GM12878 (cell line): ENCODE results near the gene FBN2. TPM values are rescaled to one million over a fixed set of nuclear protein-coding genes. Genes with fewer than 3 reads are reported as not detected.

Experiments used
- ATAC-seq: fragments of 200-7000 bp; cut with Tn5 transposase; 3 replicates; pipeline ENCODE4 v1.9.1; 2020; ENCODE audit warnings: mild to moderate bottlenecking, moderate library complexity
- BruUV-seq: library from RNA; stranded (reverse); fragments of 400-500 nt; replicated peaks from 2 replicates; lab custom pipeline; 2021; lab: Mats Ljungman, UMichigan
- CTCF ChIA-PET: fragments of 300-600 bp; sonication (Branson Sonifier 250); formaldehyde crosslinking; extraction: SDS; loops from one replicate; lab custom pipeline; 2021; ENCODE audit warnings: inconsistent platforms; lab: Yijun Ruan, JAX
- POLR2A ChIA-PET: fragments of 350-600 bp; formaldehyde crosslinking; extraction: SDS; loops from one replicate; lab custom pipeline; 2021; ENCODE audit warnings: inconsistent platforms; lab: Charles Lee
- RAD21 ChIA-PET: fragments of 300-600 bp; sonication (Branson Sonifier 250); formaldehyde crosslinking; loops from one replicate; lab custom pipeline; 2023; ENCODE audit warnings: antibody characterized with exemption; ENCODE audit not compliant: unreplicated experiment; lab: Charles Lee
- SMC1A ChIA-PET: fragments of 300-600 bp; sonication (Branson Sonifier 250); formaldehyde crosslinking; loops from one replicate; lab custom pipeline; 2023; ENCODE audit not compliant: unreplicated experiment, uncharacterized antibody; lab: Charles Lee
- DNase-seq: peaks from one replicate; pipeline ENCODE4 v3.0.0-alpha.2; 2011; ENCODE audit warnings: low read depth, low spot score
- FAIRE-seq: peaks from 3 replicates; lab custom pipeline; 2011; peaks lifted over from hg19 to GRCh38; lab: Jason Lieb, UNC
- H2AFZ ChIP-seq: 2 replicates; pipeline ENCODE4 v1.6.0; 2011; ENCODE audit warnings: low read depth, low read length, control low read depth; ENCODE audit not compliant: control insufficient read depth
- H3K27ac ChIP-seq: 2 replicates; pipeline ENCODE4 v1.5.1; 2011; ENCODE audit warnings: control low read depth; ENCODE audit not compliant: control insufficient read depth, insufficient read depth
- H3K27me3 ChIP-seq, 2 experiments: replicated peaks in 1 of 2; 2 replicates each; pipeline versions ENCODE4 v1.6.0 to v1.6.1; 2011; ENCODE audit warnings: low read length in 1 of 2; ENCODE audit not compliant: control insufficient read depth in 2 of 2, insufficient read depth in 2 of 2
- H3K36me3 ChIP-seq, 2 experiments: 2 replicates each; pipeline ENCODE4 v1.5.1; 2011; ENCODE audit warnings: low read length in 1 of 2; ENCODE audit not compliant: control insufficient read depth in 2 of 2, insufficient read depth in 2 of 2
- H3K4me1 ChIP-seq: 2 replicates; pipeline ENCODE4 v1.6.1; 2011; ENCODE audit warnings: mild to moderate bottlenecking, low read length, moderate library complexity, mixed read lengths; ENCODE audit not compliant: control insufficient read depth, insufficient read depth
- H3K4me2 ChIP-seq: 2 replicates; pipeline ENCODE4 v1.6.0; 2011; ENCODE audit warnings: control low read depth; ENCODE audit not compliant: control insufficient read depth, insufficient read depth
- H3K4me3 ChIP-seq: fragments of 200-600 bp; sonication (generic); 2 replicates; pipeline ENCODE4 v1.5.1; 2016
- H3K79me2 ChIP-seq: 2 replicates; pipeline ENCODE4 v1.6.0; 2011; ENCODE audit warnings: low read length; ENCODE audit not compliant: control insufficient read depth, insufficient read depth
- H3K9ac ChIP-seq: 2 replicates; pipeline ENCODE4 v1.8.0; 2011; ENCODE audit warnings: low read length, control low read depth, mixed read lengths; ENCODE audit not compliant: control insufficient read depth, insufficient read depth
- H3K9me3 ChIP-seq: replicated peaks from 3 replicates; pipeline ENCODE4 v1.5.1; 2011; ENCODE audit warnings: mild to moderate bottlenecking, low read length; ENCODE audit not compliant: control insufficient read depth, insufficient read depth
- H4K20me1 ChIP-seq: 2 replicates; pipeline ENCODE4 v1.6.0; 2011; ENCODE audit not compliant: control insufficient read depth, insufficient read depth
- ATF3 ChIP-seq: IDR thresholded peaks from 2 replicates; pipeline ENCODE4 v1.6.1; 2011; ENCODE audit warnings: low read depth, mild to moderate bottlenecking, low read length, moderate library complexity, borderline replicate concordance; ENCODE audit errors: extremely low read depth
- BCL3 ChIP-seq: IDR thresholded peaks from 2 replicates; pipeline ENCODE4 v1.6.1; 2011; ENCODE audit warnings: borderline replicate concordance, low read depth, mild to moderate bottlenecking, moderate library complexity, low read length; ENCODE audit not compliant: insufficient read depth, poor library complexity, severe bottlenecking
- CREM ChIP-seq: IDR thresholded peaks from 2 replicates; pipeline ENCODE4 v1.6.1; 2014; ENCODE audit warnings: antibody characterized with exemption, low read depth
- EGR1 ChIP-seq, 2 experiments: IDR thresholded peaks; 1 replicate in 1 of 2; 2 replicates in 1 of 2; pipeline ENCODE4 v1.6.1; 2011 to 2012; ENCODE audit warnings: low read depth in 2 of 2, low read length in 2 of 2, borderline replicate concordance in 1 of 2, mild to moderate bottlenecking in 1 of 2, moderate library complexity in 1 of 2
- MEF2A ChIP-seq: IDR thresholded peaks from 2 replicates; pipeline ENCODE4 v1.6.1; 2011; ENCODE audit warnings: low read depth, mild to moderate bottlenecking, low read length, moderate library complexity; ENCODE audit not compliant: insufficient read depth
- MXI1 ChIP-seq: fragments of 150-350 bp; IDR thresholded peaks from 2 replicates; pipeline ENCODE4 v1.6.1; 2011; ENCODE audit warnings: low read depth, mild to moderate bottlenecking, inconsistent platforms, low read length, improper control_type of control experiment
- PKNOX1 ChIP-seq: fragments of 450-650 bp; IDR thresholded peaks from 2 replicates; pipeline ENCODE4 v1.6.1; 2016; ENCODE audit warnings: mild to moderate bottlenecking
- RAD21 ChIP-seq: IDR thresholded peaks from 2 replicates; pipeline ENCODE4 v1.6.1; 2011; ENCODE audit warnings: mild to moderate bottlenecking, low read depth, low read length, moderate library complexity; ENCODE audit not compliant: insufficient read depth
- ZNF217 ChIP-seq: fragments of 450-650 bp; IDR thresholded peaks from 2 replicates; pipeline ENCODE4 v1.6.1; 2017; ENCODE audit warnings: antibody characterized with exemption, mild to moderate bottlenecking
- WGBS: methylation state at CpG from one replicate; pipeline ENCODE4 v1.1.6; 2016; ENCODE audit warnings: low lambda C conversion rate; ENCODE audit not compliant: insufficient replicate concordance, insufficient coverage; ENCODE audit errors: missing lambda C conversion rate; 5-methylcytosine and 5-hydroxymethylcytosine counted together
- in situ Hi-C: fragments of 300-500 bp; cut with MboI; formaldehyde crosslinking; loops from 9 replicates; pipeline ENCODE4 v1.14.3; 2018; ENCODE audit warnings: mixed read lengths
- intact Hi-C: fragments of 100-400 bp; cut with micrococcal nuclease; formaldehyde crosslinking; loops from one replicate; pipeline ENCODE4 v1.14.2; 2022; ENCODE audit not compliant: unreplicated experiment
- polyA plus RNA-seq, 11 experiments: library from polyadenylated mRNA; depleted of rRNA in 4 of 11; unstranded in 6 of 11; stranded (reverse) in 5 of 11; fragments of >200 nt; fragmentation: Nextera tagmentation in 4 of 11; fragmentation: Illumina TruSeq in 1 of 11; extraction: Ambion mirVana in 4 of 11; extraction: Trizol in 1 of 11; gene quantifications; 1 replicate in 1 of 11; 2 replicates in 10 of 11; pipeline versions ENCODE4 v1.2.1 to v1.2.3, GENCODE V29; 2011 to 2016; ENCODE audit warnings: inconsistent platforms in 2 of 11, missing spikeins in 2 of 11, low read depth in 1 of 11
- total RNA-seq, 4 experiments: library from RNA; depleted of rRNA in 3 of 4; stranded (reverse); fragments of >200 nt in 3 of 4; fragmentation: Illumina TruSeq in 1 of 4; extraction: Trizol in 1 of 4; gene quantifications; 2 replicates each; pipeline versions ENCODE4 v1.2.1 to v1.2.3, GENCODE V29; 2013 to 2021
- TF ChIP-seq, protein P1 (sequence below): IDR thresholded peaks from 2 replicates; pipeline ENCODE4 v1.6.1; 2011; ENCODE audit warnings: borderline replicate concordance, low read depth, mild to moderate bottlenecking, moderate library complexity, mixed read lengths, low read length; ENCODE audit not compliant: insufficient read depth; ENCODE audit errors: extremely low read length

FBN2 gene
- total and polyA plus RNA-seq, 10 of the 15 experiments (the other 5 are each of a cell fraction or from before 2014, with no cell fraction given), result 0.01 to 0.98 (median 0.10) TPM; not detected in 3

- ChIA-PET SMC1A (interaction anchor here (7.8 kb wide), 1 partner anchor 10 kb away, joined by 92 read pairs; no protein-coding TSS in a partner anchor), POLR2A (no interaction called here), CTCF (interaction anchor here (0.6 kb wide), 1 partner anchor 18 kb away, joined by 3 read pairs; no protein-coding TSS in a partner anchor), RAD21 (no interaction called here)
- H2AFZ ChIP-seq, result no peak overlapping the region
- H3K9me3 ChIP-seq, result no peaks in the 10 kb centered on the region
- H3K4me1 ChIP-seq, result no peaks in the 10 kb centered on the region
- H3K4me2 ChIP-seq, result no peak overlapping the region
- BruUV-seq, result no TSS peak
- ATAC-seq (no peak), FAIRE-seq (no peak), DNase-seq (no peak)
- H3K36me3 ChIP-seq, result no peaks in the 10 kb centered on the region
- H3K27me3 ChIP-seq, result no peaks in the 10 kb centered on the region
- no peak overlapping the region for H3K9ac ChIP-seq
- in situ Hi-C loops, result no loop called here
- H4K20me1 ChIP-seq, result no peaks in the 10 kb centered on the region
- H3K4me3 ChIP-seq, result no peak overlapping the region
- intact Hi-C loops, result no loop called here
- H3K27ac ChIP-seq, result no peak overlapping the region
- no peak for TF ChIP-seq CREM
- no peak for TF ChIP-seq EGR1 (IDR thresholded peaks at IDR 0.05; ENCODE audit: borderline replicate concordance in 1 of 2, low read depth in 2 of 2, low read length in 2 of 2)
- TF ChIP-seq RAD21, result no peak
- no peak for TF ChIP-seq PKNOX1
- H3K79me2 ChIP-seq, result no peaks in the 10 kb centered on the region
Observed at GRCh38 chr5:128414469-128414868, 123.6 kb downstream of the FBN2 start.

GRCh38 chr5:128413356-128413755, 124.7 kb downstream of the FBN2 start:
- in situ Hi-C loops, result no loop called here
- H3K4me1 ChIP-seq, result no peaks in the 10 kb centered on the region
- DNase-seq (no peak), FAIRE-seq (no peak), ATAC-seq (no peak)
- SMC1A ChIA-PET, result interaction anchor here (1.4 to 7.8 kb wide), 2 partner anchors 11 to 29 kb away, joined by 3 to 92 read pairs; no protein-coding TSS in a partner anchor
- H2AFZ ChIP-seq, result no peak overlapping the region
- RAD21 ChIA-PET, result no interaction called here
- no peak overlapping the region for H3K4me3 ChIP-seq
- no TSS peak for BruUV-seq
- no peaks in the 10 kb centered on the region for H3K9me3 ChIP-seq
- no peaks in the 10 kb centered on the region for H3K36me3 ChIP-seq
- H3K27me3 ChIP-seq, result no peaks in the 10 kb centered on the region
- TF ChIP-seq BCL3 (no peak), ZNF217 (no peak), ATF3 (no peak), MXI1 (no peak), MEF2A (no peak)
- TF ChIP-seq, protein P1, sequence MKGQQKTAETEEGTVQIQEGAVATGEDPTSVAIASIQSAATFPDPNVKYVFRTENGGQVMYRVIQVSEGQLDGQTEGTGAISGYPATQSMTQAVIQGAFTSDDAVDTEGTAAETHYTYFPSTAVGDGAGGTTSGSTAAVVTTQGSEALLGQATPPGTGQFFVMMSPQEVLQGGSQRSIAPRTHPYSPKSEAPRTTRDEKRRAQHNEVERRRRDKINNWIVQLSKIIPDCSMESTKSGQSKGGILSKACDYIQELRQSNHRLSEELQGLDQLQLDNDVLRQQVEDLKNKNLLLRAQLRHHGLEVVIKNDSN, result no peak
- H3K9ac ChIP-seq, result no peak overlapping the region
- no peaks in the 10 kb centered on the region for H3K79me2 ChIP-seq
- CTCF ChIA-PET, result interaction anchor here (0.6 to 0.7 kb wide), 2 partner anchors 9 to 497 kb away, joined by 3 to 4 read pairs; no protein-coding TSS in a partner anchor
- 0% methylated on average over 2 of the region's 2 CpGs for WGBS
- intact Hi-C loops, result no loop called here
- H4K20me1 ChIP-seq, result no peaks in the 10 kb centered on the region
- POLR2A ChIA-PET, result no interaction called here
- H3K4me2 ChIP-seq, result no peak overlapping the region
- no peak overlapping the region for H3K27ac ChIP-seq
